Hepatocyte (in vitro differentiated cells): ENCODE results near the gene KIAA1755. TPM values are rescaled to one million over a fixed set of nuclear protein-coding genes. Genes with fewer than 3 reads are reported as not detected.
"Not testable (repeated sequence)": the region's sequence is repeated elsewhere in the genome, so short reads cannot be mapped to it uniquely, and the experiment has no call there.

Source experiments
- DNase-seq: peaks from one replicate; pipeline ENCODE4 v3.0.0-alpha.2; 2016; ENCODE audit warnings: low spot score
- H2AFZ ChIP-seq: fragments of 200-600 bp; sonication (generic); 2 replicates; pipeline ENCODE4 v1.6.0; 2016; ENCODE audit warnings: antibody characterized with exemption, mild to moderate bottlenecking
- H3K27ac ChIP-seq: fragments of 200-600 bp; sonication (generic); 2 replicates; pipeline ENCODE4 v1.5.1; 2016; ENCODE audit warnings: mild to moderate bottlenecking
- H3K27me3 ChIP-seq: fragments of 200-600 bp; sonication (generic); 2 replicates; pipeline ENCODE4 v1.6.1; 2016
- H3K36me3 ChIP-seq: fragments of 200-600 bp; sonication (generic); replicated peaks from 2 replicates; pipeline ENCODE4 v1.5.1; 2016; ENCODE audit warnings: low read depth; ENCODE audit not compliant: insufficient read depth
- H3K4me1 ChIP-seq: fragments of 200-600 bp; sonication (generic); 2 replicates; pipeline ENCODE4 v1.5.1; 2016; ENCODE audit warnings: mild to moderate bottlenecking, moderate library complexity; ENCODE audit not compliant: insufficient read depth
- H3K4me2 ChIP-seq: fragments of 200-600 bp; sonication (generic); 2 replicates; pipeline ENCODE4 v1.6.0; 2016
- H3K4me3 ChIP-seq: fragments of 200-600 bp; sonication (generic); 2 replicates; pipeline ENCODE4 v1.5.1; 2016; ENCODE audit warnings: mild to moderate bottlenecking
- H3K79me2 ChIP-seq: fragments of 200-600 bp; sonication (generic); 2 replicates; pipeline ENCODE4 v1.6.0; 2017; ENCODE audit warnings: mild to moderate bottlenecking
- H3K9me2 ChIP-seq: fragments of 200-600 bp; sonication (generic); replicated peaks from 2 replicates; pipeline ENCODE4 v1.6.0; 2017; ENCODE audit warnings: mild to moderate bottlenecking; ENCODE audit not compliant: insufficient read depth
- H3K9me3 ChIP-seq: fragments of 200-600 bp; sonication (generic); 2 replicates; pipeline ENCODE4 v1.5.1; 2016; ENCODE audit warnings: low read depth, mild to moderate bottlenecking
- H4K20me1 ChIP-seq: fragments of 200-600 bp; sonication (generic); 2 replicates; pipeline ENCODE4 v1.6.0; 2016; ENCODE audit warnings: mild to moderate bottlenecking; ENCODE audit not compliant: insufficient read depth, poor library complexity, severe bottlenecking
- EZH2 ChIP-seq: fragments of 200-600 bp; sonication (generic); IDR thresholded peaks from 2 replicates; pipeline ENCODE4 v1.6.1; 2016; ENCODE audit warnings: antibody characterized with exemption, mild to moderate bottlenecking, borderline replicate concordance
- EZH2phosphoT487 ChIP-seq: fragments of 200-600 bp; sonication (generic); IDR thresholded peaks from one replicate; pipeline ENCODE4 v1.6.1; 2018; ENCODE audit warnings: antibody characterized with exemption, mild to moderate bottlenecking, low read depth, moderate library complexity; ENCODE audit not compliant: unreplicated experiment, severe bottlenecking
- WGBS: methylation state at CpG from one replicate; pipeline ENCODE4 v1.1.6; 2016; ENCODE audit warnings: low lambda C conversion rate; ENCODE audit errors: missing lambda C conversion rate; 5-methylcytosine and 5-hydroxymethylcytosine counted together
- polyA plus RNA-seq: library from polyadenylated mRNA; unstranded; fragments of >200 nt; fragmentation: Nextera tagmentation; extraction: Ambion mirVana; gene quantifications from 2 replicates; pipeline ENCODE4 v1.2.1, GENCODE V29; 2016
- total RNA-seq: library from RNA; depleted of rRNA; stranded (reverse); fragments of >200 nt; gene quantifications from 2 replicates; pipeline ENCODE4 v1.2.3, GENCODE V29; 2014
- TF ChIP-seq, protein P1 (sequence below): fragments of 200-600 bp; sonication (generic); IDR thresholded peaks from 2 replicates; pipeline ENCODE4 v1.5.1; 2016; ENCODE audit warnings: antibody characterized with exemption, mild to moderate bottlenecking; ENCODE audit not compliant: poor library complexity

Gene KIAA1755
- total and polyA plus RNA-seq, 2 experiments from 2014 or later = 1.6 to 3.4 TPM

DNA sequence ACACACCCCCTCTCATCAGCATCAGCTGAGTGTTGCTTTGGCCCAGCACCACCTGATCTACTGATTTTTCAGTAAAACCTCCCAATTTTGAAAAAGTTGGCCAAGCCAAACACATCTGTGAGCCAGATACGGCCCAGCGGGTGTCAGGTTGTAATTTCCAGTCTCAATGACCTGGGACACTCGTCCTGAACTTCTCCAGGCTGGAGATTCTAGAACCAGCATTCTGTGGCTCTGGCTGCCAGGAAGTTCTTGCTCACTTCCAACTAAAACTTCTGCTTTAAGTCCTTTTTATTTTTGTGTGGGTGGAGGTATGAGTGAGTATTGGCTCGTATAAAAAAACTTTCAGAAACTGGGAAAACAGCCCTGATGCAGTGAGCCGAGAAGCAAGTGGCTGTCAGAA lies 5.1 kb downstream of the KIAA1755 start:
- Histone ChIP-seq H3K4me2 (no peak overlapping the region), H3K4me1 (peaks cover 8% of the 10 kb centered on the region), H3K9me2 (no peaks in the 10 kb centered on the region), H4K20me1 (no peaks in the 10 kb centered on the region), H3K79me2 (no peaks in the 10 kb centered on the region), H3K9me3 (no peaks in the 10 kb centered on the region), H3K4me3 (no peak overlapping the region), H3K27me3 (peaks cover 8% of the 10 kb centered on the region), H3K27ac (peak overlapping the region; percentile 55), H3K36me3 (no peaks in the 10 kb centered on the region), H2AFZ (no peak overlapping the region)
- no peak for DNase-seq
- 74% methylated on average over 5 of the region's 5 CpGs for WGBS
- TF ChIP-seq EZH2 (no peak), EZH2phosphoT487 (no peak)
- TF ChIP-seq, protein P1, sequence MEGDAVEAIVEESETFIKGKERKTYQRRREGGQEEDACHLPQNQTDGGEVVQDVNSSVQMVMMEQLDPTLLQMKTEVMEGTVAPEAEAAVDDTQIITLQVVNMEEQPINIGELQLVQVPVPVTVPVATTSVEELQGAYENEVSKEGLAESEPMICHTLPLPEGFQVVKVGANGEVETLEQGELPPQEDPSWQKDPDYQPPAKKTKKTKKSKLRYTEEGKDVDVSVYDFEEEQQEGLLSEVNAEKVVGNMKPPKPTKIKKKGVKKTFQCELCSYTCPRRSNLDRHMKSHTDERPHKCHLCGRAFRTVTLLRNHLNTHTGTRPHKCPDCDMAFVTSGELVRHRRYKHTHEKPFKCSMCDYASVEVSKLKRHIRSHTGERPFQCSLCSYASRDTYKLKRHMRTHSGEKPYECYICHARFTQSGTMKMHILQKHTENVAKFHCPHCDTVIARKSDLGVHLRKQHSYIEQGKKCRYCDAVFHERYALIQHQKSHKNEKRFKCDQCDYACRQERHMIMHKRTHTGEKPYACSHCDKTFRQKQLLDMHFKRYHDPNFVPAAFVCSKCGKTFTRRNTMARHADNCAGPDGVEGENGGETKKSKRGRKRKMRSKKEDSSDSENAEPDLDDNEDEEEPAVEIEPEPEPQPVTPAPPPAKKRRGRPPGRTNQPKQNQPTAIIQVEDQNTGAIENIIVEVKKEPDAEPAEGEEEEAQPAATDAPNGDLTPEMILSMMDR = no peak

DNA sequence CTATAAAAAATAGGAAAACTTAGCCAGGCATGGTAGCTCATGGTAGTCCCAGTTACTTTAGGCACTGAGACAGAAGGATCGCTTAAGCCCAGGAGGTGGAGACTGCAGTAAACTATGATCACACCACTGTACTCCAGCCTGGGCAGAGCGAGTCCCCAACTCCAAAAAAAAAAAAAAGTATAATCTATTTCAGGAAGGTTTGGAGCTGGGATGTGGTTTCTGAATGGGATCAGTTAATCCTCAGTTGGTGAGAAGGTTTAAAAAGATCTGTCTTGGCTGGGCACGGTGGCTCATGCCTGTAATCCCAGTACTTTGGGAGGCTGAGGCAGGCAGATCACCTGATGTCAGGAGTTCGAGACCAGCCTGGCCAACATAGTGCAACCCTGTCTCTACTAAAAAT lies 5.9 kb downstream of the KIAA1755 start:
- not testable (repeated sequence) for H3K79me2 ChIP-seq, DNase-seq, H3K4me1 ChIP-seq, H3K27me3 ChIP-seq, H3K4me2 ChIP-seq, H2AFZ ChIP-seq, H3K36me3 ChIP-seq, H3K9me2 ChIP-seq, H3K4me3 ChIP-seq, H4K20me1 ChIP-seq, H3K9me3 ChIP-seq
- WGBS = 92% methylated on average over 4 of the region's 4 CpGs
- peak overlapping the region; percentile 92 for H3K27ac ChIP-seq

DNA sequence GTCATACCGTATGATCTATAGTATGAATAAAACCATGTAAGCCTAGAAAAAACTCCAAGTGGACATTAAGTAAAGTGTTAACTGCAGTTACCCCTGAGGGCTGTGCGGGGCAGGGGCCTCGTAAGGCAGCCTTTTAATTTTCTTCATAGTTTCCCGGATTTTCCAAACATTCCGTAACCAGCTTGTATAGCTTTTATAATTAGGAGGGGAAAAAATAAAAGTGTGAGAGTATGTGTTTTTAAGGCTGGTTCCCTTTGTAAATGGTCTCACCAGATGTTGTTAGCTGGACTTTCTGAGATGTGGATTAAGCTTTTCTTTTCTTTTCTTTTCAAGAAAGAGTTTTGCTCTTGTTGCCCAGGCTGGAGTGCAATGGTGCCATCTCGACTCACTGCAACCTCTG lies 7.0 kb downstream of the KIAA1755 start:
- peak overlapping the region; percentile 92 for H3K27ac ChIP-seq
- H3K9me2 ChIP-seq = no peaks in the 10 kb centered on the region
- no peak for TF ChIP-seq EZH2
- TF ChIP-seq EZH2phosphoT487 = no peak
- peak overlapping the region; percentile 33 for H3K4me2 ChIP-seq
- no peaks in the 10 kb centered on the region for H3K36me3 ChIP-seq
- WGBS = 66% methylated on average over 6 of the region's 6 CpGs
- no peaks in the 10 kb centered on the region for H3K9me3 ChIP-seq
- H3K79me2 ChIP-seq = no peaks in the 10 kb centered on the region
- H3K4me1 ChIP-seq = peaks cover 5% of the 10 kb centered on the region
- H3K4me3 ChIP-seq = no peak overlapping the region
- H3K27me3 ChIP-seq = no peaks in the 10 kb centered on the region
- no peak for DNase-seq
- no peak overlapping the region for H2AFZ ChIP-seq
- no peaks in the 10 kb centered on the region for H4K20me1 ChIP-seq

DNA sequence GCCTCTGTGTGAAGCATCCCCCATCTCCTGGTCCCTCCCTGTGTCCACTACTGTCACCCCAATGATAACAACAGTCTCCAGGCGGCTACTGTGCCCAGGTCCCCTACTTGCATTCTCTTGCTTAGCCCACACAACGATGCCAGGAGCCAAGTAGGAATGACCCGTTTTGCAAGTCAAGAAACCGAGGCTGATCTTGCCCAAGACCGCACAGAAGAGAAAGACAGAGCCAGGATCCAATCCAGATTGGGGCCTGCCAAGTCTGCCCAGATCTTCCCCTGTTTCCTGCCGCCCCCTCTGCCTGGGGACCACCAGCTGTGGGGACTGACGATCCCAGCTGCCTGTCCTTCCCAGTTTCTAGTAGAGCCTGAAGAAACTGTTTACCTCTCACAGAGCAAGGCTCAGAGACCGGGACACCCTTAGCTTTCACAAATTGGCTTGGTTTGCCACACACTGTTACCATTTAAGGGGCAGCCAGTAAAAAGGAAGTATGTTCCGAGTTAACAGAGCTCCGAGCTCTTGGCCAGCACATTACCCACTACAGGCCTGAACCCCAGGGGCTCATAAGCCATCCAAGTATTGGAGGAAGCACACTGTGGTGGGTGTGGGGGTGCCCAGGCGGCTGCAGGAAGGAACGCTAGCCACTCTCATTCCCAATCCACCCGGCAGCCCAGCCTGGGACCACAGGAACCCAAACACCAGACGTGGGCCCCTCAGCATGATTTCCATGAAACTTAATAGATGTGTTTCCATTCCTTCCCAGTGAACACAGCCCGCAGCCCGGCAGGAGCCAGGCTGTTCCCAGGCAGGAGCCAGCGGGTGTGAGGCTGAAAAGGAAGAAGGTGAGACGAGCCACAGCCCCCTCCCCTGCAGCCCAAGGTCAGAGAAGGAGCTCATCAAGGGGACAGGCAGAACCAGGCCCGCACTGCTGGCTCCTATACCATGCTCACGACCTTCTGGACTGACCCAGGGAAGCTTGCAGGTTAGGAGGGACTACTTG lies 7.9 kb downstream of the KIAA1755 start:
- Histone ChIP-seq H3K27me3 (no peaks in the 10 kb centered on the region), H3K9me3 (no peaks in the 10 kb centered on the region), H3K36me3 (no peaks in the 10 kb centered on the region), H3K9me2 (no peaks in the 10 kb centered on the region), H2AFZ (no peak overlapping the region), H3K79me2 (no peaks in the 10 kb centered on the region), H3K4me2 (peak overlapping the region; percentile 33), H3K4me3 (no peak overlapping the region), H4K20me1 (no peaks in the 10 kb centered on the region), H3K4me1 (peaks cover 5% of the 10 kb centered on the region), H3K27ac (peak overlapping the region; percentile 92)
- no peak for TF ChIP-seq EZH2phosphoT487
- TF ChIP-seq EZH2 = no peak
- TF ChIP-seq, protein P1 = no peak
- 52% methylated on average over 20 of the region's 20 CpGs for WGBS
- DNase-seq = peak; percentile 45

DNA sequence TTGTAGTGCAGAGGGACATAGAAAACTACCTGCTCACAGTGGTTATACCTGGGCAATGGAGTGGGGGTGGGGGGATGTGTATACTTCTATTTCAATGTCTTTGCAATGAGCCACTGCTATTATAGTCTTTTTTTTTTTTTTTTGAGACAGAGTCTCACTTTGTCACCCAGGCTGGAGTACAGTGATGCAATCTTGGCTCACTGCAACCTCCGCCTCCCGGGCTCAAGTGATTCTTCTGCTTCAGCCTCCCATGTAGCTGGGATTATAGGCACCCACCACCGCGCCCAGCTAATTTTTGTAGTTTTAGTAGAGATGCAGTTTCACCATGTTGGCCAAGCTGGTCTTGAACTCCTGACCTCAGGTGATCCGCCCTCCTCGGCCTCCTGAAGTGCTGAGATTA lies 9.1 kb downstream of the KIAA1755 start:
- not testable (repeated sequence) for H3K9me2 ChIP-seq, H3K36me3 ChIP-seq, H3K4me2 ChIP-seq, H3K27me3 ChIP-seq, H3K9me3 ChIP-seq, H3K4me3 ChIP-seq, H3K4me1 ChIP-seq, H3K79me2 ChIP-seq, H2AFZ ChIP-seq, H4K20me1 ChIP-seq, DNase-seq
- peak overlapping the region; percentile 92 for H3K27ac ChIP-seq
- WGBS = 93% methylated on average over 6 of the region's 6 CpGs
